Panc1 (cell line): ENCODE results near the gene ST8SIA1. TPM values are rescaled to one million over a fixed set of nuclear protein-coding genes. Genes with fewer than 3 reads are reported as not detected.

Experiments
- ATAC-seq: fragments of 200-7000 bp; cut with Tn5 transposase; 2 replicates; pipeline ENCODE4 v1.9.1; 2020; ENCODE audit warnings: mild to moderate bottlenecking, moderate library complexity
- BruUV-seq: library from RNA; stranded (reverse); fragments of 400-500 nt; replicated peaks from 2 replicates; lab custom pipeline; 2021; lab: Mats Ljungman, UMichigan
- CTCF ChIA-PET: fragments of 300-600 bp; sonication (Branson Sonifier 250); formaldehyde crosslinking; loops from one replicate; lab custom pipeline; 2022; ENCODE audit warnings: antibody characterized with exemption; lab: Charles Lee
- POLR2A ChIA-PET: fragments of 300-600 bp; sonication (Branson Sonifier 250); formaldehyde crosslinking; loops from one replicate; lab custom pipeline; 2022; ENCODE audit warnings: antibody characterized with exemption; lab: Charles Lee
- DNase-seq: peaks from one replicate; pipeline ENCODE4 v3.0.0-alpha.2; 2010; ENCODE audit warnings: low read depth, low spot score
- H3K27ac ChIP-seq: 2 replicates; pipeline ENCODE4 v1.5.1; 2011; ENCODE audit warnings: mild to moderate bottlenecking, low read length, inconsistent platforms
- H3K27me3 ChIP-seq: fragments of 200-500 bp; sonication (Bioruptor generic); 2 replicates; pipeline ENCODE4 v1.6.0; 2014; ENCODE audit warnings: low read length, inconsistent platforms; ENCODE audit not compliant: control insufficient read depth, insufficient read depth
- H3K36me3 ChIP-seq: fragments of 200-500 bp; sonication (Bioruptor generic); 2 replicates; pipeline ENCODE4 v1.5.1; 2014; ENCODE audit warnings: inconsistent platforms, mild to moderate bottlenecking, low read length, moderate library complexity; ENCODE audit not compliant: control insufficient read depth, insufficient read depth
- H3K4me1 ChIP-seq: 2 replicates; pipeline ENCODE4 v1.5.1; 2011; ENCODE audit warnings: inconsistent platforms, mild to moderate bottlenecking, low read length, moderate library complexity; ENCODE audit not compliant: control insufficient read depth, insufficient read depth
- H3K4me3 ChIP-seq, 2 experiments: 2 replicates each; pipeline ENCODE4 v1.5.1; 2011 to 2012; ENCODE audit warnings: low read depth in 2 of 2, low read length in 2 of 2, mild to moderate bottlenecking in 2 of 2, inconsistent platforms in 1 of 2, moderate library complexity in 1 of 2
- H3K9me3 ChIP-seq: fragments of 200-500 bp; sonication (Bioruptor generic); 2 replicates; pipeline ENCODE4 v1.5.1; 2014; ENCODE audit warnings: low read depth, mild to moderate bottlenecking, inconsistent platforms, low read length, moderate library complexity; ENCODE audit not compliant: control insufficient read depth, insufficient read depth
- CTCF ChIP-seq: fragments of 450-650 bp; IDR thresholded peaks from 2 replicates; pipeline ENCODE4 v1.5.1; 2017; ENCODE audit warnings: mild to moderate bottlenecking
- POLR2AphosphoS5 ChIP-seq: IDR thresholded peaks from 2 replicates; pipeline ENCODE4 v1.6.1; 2012; ENCODE audit warnings: mild to moderate bottlenecking, low read depth, low read length, moderate library complexity
- REST ChIP-seq, 2 experiments: IDR thresholded peaks; 2 replicates each; pipeline ENCODE4 v1.6.1; 2011 to 2012; ENCODE audit warnings: low read depth in 2 of 2, control low read depth in 1 of 2, low read length in 1 of 2, mild to moderate bottlenecking in 1 of 2, moderate library complexity in 1 of 2; ENCODE audit not compliant: insufficient read depth in 1 of 2
- SIN3A ChIP-seq: IDR thresholded peaks from 2 replicates; pipeline ENCODE4 v1.6.1; 2012; ENCODE audit warnings: low read depth, mild to moderate bottlenecking, low read length, moderate library complexity, borderline replicate concordance; ENCODE audit not compliant: insufficient read depth
- TCF7L2 ChIP-seq: IDR thresholded peaks from 2 replicates; pipeline ENCODE4 v1.6.1; 2011; ENCODE audit warnings: mild to moderate bottlenecking, low read depth, low read length, inconsistent platforms
- in situ Hi-C: cut with HindIII; loops from 2 replicates; pipeline ENCODE4 v1.10.0; 2016; ENCODE audit warnings: low sequenced_read_pairs, low pct_unique_long_range_greater_than_20kb
- intact Hi-C: fragments of 100-400 bp; cut with micrococcal nuclease; formaldehyde crosslinking; loops from one replicate; pipeline ENCODE4 v1.10.0; 2022; ENCODE audit not compliant: unreplicated experiment
- total RNA-seq: library from RNA; stranded (reverse); gene quantifications from one replicate; pipeline ENCODE4 v1.2.1, GENCODE V29; 2021; ENCODE audit not compliant: unreplicated experiment

ST8SIA1 gene
- total RNA-seq, 1 experiment from 2014 or later: 0.13 TPM

DNA sequence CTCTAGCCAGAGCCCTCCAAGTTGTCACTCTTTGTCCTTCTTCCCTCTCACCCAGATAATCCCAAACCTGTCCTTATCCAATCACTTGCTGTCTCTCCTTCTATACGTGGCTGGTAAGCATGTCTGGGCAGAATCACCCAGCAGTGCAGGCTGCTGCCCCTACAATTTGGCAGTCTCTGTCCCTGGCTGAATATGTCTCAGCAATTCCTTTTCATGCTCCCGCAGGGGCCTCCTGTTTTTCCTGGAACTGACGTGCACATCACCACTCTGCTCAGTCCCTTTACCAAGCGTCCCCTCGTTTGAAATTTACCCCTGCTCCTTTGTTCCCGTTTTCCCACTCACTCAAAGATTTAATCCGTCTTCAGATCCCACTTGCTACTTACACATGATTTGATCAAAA lies 80.0 kb downstream of the ST8SIA1 start:
- ChIA-PET POLR2A (no interaction called here), CTCF (no interaction called here)
- no peak overlapping the region for H3K4me3 ChIP-seq
- no peaks in the 10 kb centered on the region for H3K36me3 ChIP-seq
- in situ Hi-C loops (no loop called here), intact Hi-C loops (no loop called here)
- no TSS peak for BruUV-seq
- no peaks in the 10 kb centered on the region for H3K4me1 ChIP-seq
- TF ChIP-seq POLR2AphosphoS5: no peak
- no peaks in the 10 kb centered on the region for H3K9me3 ChIP-seq
- H3K27ac ChIP-seq: no peak overlapping the region
- no peaks in the 10 kb centered on the region for H3K27me3 ChIP-seq
- no peak for DNase-seq
- no peak for ATAC-seq

GRCh38 chr12:22252057-22252456 lies 82.5 kb downstream of the ST8SIA1 start:
- H3K36me3 ChIP-seq: no peaks in the 10 kb centered on the region
- no TSS peak for BruUV-seq
- ChIA-PET CTCF (no interaction called here), POLR2A (no interaction called here)
- no peak overlapping the region for H3K27ac ChIP-seq
- no peak overlapping the region for H3K4me3 ChIP-seq
- no peak for ATAC-seq
- H3K9me3 ChIP-seq: no peaks in the 10 kb centered on the region
- no peaks in the 10 kb centered on the region for H3K4me1 ChIP-seq
- in situ Hi-C loops: no loop called here
- no peak for DNase-seq
- intact Hi-C loops: no loop called here
- no peak for TF ChIP-seq TCF7L2
- no peak for TF ChIP-seq SIN3A
- TF ChIP-seq POLR2AphosphoS5: no peak
- no peak for TF ChIP-seq REST (IDR thresholded peaks at IDR 0.05; ENCODE audit: insufficient read depth in 1 of 2, low read depth in 2 of 2, low read length in 1 of 2)
- no peak for TF ChIP-seq CTCF
- no peaks in the 10 kb centered on the region for H3K27me3 ChIP-seq

DNA sequence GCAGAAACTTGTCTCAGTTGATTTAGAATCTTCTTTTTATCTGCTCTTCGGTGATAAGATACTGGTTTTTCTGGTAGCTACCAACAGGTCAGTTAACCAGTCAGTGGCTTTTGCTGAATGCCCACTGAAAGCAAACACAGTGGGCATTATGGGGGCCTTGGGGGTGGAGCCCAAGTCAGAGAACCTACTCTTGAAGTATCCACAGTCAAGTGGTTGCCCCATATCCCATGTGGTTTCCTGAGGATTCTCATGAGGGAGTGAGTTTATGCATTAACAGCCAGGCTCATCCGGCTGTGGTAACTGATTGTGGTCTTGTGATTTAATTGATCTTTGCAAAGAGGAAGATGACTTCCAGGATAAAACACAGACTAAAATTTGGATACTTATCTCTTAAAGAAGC lies 83.7 kb downstream of the ST8SIA1 start:
- no TSS peak for BruUV-seq
- intact Hi-C loops (no loop called here), in situ Hi-C loops (no loop called here)
- ATAC-seq: no peak
- no peaks in the 10 kb centered on the region for H3K36me3 ChIP-seq
- TF ChIP-seq SIN3A (no peak), CTCF (no peak), REST (IDR thresholded peaks at IDR 0.05; ENCODE audit: insufficient read depth in 1 of 2, low read depth in 2 of 2, low read length in 1 of 2) (no peak), POLR2AphosphoS5 (no peak), TCF7L2 (no peak)
- H3K27me3 ChIP-seq: no peaks in the 10 kb centered on the region
- H3K4me3 ChIP-seq: no peak overlapping the region
- POLR2A ChIA-PET: no interaction called here
- DNase-seq: no peak
- H3K9me3 ChIP-seq: no peaks in the 10 kb centered on the region
- H3K27ac ChIP-seq: no peak overlapping the region
- CTCF ChIA-PET: no interaction called here
- H3K4me1 ChIP-seq: no peaks in the 10 kb centered on the region
